ENCODE data around the gene ALOXE3.

The ALOXE3 gene

DNA sequence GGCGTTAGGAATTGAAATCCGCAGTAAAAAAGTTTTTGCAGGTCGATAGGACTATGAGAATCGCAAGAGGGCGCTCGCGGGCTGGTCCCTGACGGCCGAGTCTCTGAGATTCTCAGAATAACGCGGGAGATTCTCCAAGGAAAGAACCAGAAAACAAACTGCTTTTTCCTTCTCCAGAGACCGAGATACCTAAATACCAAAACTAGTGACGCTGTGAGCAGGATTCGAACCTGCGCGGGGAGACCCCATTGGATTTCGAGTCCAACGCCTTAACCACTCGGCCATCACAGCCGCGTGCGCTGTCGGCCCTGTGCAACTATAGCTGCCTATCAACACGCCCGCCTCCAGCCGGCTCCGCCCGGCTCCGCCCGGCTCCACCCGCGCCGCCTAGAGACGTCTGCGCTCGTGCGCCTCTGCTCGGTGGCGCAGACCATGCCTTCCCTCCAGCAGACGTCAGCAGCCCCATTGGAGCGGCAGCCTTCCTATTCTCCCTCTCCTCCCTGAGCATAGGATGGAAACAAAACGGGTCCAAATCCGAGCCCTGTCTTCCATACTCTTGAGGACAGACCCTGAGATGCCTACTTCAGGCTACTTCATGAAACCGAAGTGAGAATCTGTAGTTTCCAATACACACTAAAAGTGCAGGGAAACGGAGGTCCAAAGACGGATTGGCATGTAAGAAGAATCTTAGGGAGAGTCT is 20.5 kb upstream of the ALOXE3 start:
- Mint-ChIP-seq H3K27me3 (no peaks in the 10 kb centered on the region), H3K4me3 (no peak overlapping the region), H3K4me1 (no peaks in the 10 kb centered on the region), H3K9me3 (no peaks in the 10 kb centered on the region), H3K36me3 (no peaks in the 10 kb centered on the region), H3K27ac (no peak overlapping the region)

DNA sequence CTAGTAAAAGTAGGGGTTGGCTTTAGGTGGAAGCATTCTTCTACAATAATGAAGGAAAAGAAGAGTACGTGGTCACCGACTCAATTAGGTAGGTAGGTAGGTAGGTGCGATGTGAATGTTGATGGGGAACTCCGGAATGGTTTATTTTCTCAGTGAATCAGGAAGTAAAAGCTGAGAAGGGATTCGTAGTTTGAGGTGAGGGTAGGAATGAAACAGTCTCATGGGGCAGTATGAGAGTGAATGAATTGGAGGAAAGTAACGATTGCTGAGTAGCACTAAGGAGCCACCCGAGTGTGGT is 20.0 kb upstream of the ALOXE3 start:
- Mint-ChIP-seq H3K9me3 (no peaks in the 10 kb centered on the region), H3K27ac (no peak overlapping the region), H3K27me3 (no peaks in the 10 kb centered on the region), H3K36me3 (no peaks in the 10 kb centered on the region), H3K4me3 (no peak overlapping the region), H3K4me1 (no peaks in the 10 kb centered on the region)

DNA sequence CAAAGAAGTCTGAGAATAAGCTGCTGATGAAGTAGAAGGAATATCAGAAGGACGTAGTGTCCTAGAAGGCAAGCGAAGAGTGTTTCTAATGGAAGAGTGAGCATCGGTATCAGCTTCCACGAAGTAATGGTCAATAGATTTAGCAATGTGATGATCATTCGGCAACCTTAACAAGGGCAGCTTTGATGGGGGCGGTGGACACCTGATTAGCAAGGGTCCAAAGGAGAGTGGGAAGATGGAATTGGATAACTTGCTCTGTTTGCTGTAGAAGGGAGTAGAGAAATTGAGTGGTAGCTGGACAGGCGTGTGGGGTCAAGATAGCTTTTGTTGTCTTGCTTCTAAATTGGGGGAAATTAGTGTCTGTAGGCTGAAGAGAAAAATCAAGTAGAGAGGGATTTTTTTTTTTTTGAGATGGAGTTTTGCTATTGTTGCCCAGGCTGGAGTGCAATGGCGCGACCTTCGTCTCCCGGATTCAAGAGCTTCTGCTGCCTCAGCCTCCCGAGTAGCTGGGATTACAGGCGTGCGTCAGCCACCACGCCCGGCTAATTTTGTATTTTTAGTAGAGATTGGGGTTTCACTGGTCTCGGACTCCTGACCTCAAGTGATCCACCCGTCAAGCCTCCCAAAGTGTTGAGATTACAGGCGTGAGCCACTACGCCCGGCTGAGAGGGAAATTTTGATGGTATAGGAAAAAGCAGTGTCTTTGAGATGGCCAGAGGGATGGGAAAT is 19.5 kb upstream of the ALOXE3 start:
- no peaks in the 10 kb centered on the region for H3K27me3 Mint-ChIP-seq
- no peak overlapping the region for H3K27ac Mint-ChIP-seq
- H3K4me3 Mint-ChIP-seq, result no peak overlapping the region
- no peaks in the 10 kb centered on the region for H3K36me3 Mint-ChIP-seq
- H3K9me3 Mint-ChIP-seq, result no peaks in the 10 kb centered on the region
- H3K4me1 Mint-ChIP-seq, result no peaks in the 10 kb centered on the region

DNA sequence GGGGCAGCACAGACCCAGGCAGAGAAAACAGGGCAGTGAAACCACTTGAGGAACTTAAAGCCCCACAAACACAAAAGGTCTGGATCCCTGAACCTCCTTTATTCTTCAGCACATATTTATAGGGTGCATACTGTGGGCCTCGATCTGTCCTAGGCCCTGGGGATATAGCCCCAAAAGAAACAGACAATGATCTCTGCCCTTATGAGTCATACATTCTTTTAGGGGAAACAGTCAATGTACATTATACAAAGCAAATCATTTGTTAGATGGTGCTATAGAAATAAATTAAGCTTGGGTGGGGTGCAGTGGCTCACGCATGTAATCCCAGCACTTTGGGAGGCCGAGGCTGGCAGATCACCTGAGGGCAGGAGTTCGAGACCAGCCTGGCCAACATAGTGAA is 15.6 kb upstream of the ALOXE3 start:
- no peak overlapping the region for H3K27ac Mint-ChIP-seq
- no peaks in the 10 kb centered on the region for H3K36me3 Mint-ChIP-seq
- no peak overlapping the region for H3K4me3 Mint-ChIP-seq

DNA sequence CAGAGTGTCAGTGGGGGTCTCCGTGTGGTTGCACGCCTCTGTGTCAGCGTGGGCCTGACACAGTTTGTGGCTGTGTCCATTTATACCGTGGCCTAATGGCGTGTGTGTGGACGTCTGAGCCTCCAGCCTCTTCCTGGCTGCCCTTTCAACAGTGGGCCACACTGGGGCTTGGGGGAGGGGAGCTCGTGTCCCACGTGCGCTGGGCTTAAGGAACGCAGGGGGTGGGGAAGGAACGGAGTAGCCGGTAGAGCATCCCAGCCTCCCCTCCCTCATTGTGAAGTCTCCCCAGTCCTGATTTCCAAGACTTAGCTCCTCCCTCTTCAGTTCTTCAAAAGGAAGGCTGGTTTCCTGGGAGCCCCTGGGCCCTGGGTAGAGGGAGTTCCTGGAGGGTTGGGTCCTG is 15.1 kb upstream of the ALOXE3 start:
- Mint-ChIP-seq H3K36me3 (no peaks in the 10 kb centered on the region), H3K27me3 (no peaks in the 10 kb centered on the region), H3K27ac (no peak overlapping the region), H3K4me3 (no peak overlapping the region), H3K4me1 (no peaks in the 10 kb centered on the region), H3K9me3 (no peaks in the 10 kb centered on the region)

More for the DNA sequence above, 15.6 kb upstream of the ALOXE3 start:
- H3K27me3 Mint-ChIP-seq, result no peaks in the 10 kb centered on the region
- no peaks in the 10 kb centered on the region for H3K9me3 Mint-ChIP-seq
- no peaks in the 10 kb centered on the region for H3K4me1 Mint-ChIP-seq

DNA sequence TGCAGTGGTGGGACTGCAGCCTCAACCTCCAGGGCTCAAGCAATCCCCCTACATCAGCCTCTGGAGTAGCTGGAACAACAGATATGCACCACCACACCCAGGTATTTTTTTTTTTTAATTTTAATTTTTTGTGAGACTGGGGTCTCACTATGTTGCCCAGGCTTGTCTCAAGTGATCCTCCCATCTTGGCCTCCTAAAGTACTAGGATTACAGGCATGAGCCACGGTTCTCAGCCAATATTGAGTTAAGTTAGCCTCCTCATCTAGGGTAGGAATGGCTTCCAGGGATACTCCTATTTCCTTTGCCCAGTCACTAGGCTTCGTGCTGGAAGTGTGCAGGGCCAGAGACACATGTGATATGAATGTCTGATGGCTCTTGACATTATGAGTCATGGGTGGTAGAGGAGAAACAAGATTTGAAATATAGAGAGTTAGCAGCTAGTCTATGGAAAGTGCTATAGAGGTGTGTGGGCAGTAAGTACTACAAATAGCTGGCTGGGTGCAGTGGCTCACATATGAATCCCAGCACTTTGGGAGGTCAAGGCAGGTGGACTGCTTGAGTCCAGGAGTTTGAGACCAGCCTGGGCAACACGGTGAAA is 13.6 kb upstream of the ALOXE3 start:
- Mint-ChIP-seq H3K27me3 (no peaks in the 10 kb centered on the region), H3K9me3 (no peaks in the 10 kb centered on the region), H3K4me3 (no peak overlapping the region), H3K27ac (peak overlapping the region; percentile 62), H3K36me3 (no peaks in the 10 kb centered on the region), H3K4me1 (peaks cover 5% of the 10 kb centered on the region)

DNA sequence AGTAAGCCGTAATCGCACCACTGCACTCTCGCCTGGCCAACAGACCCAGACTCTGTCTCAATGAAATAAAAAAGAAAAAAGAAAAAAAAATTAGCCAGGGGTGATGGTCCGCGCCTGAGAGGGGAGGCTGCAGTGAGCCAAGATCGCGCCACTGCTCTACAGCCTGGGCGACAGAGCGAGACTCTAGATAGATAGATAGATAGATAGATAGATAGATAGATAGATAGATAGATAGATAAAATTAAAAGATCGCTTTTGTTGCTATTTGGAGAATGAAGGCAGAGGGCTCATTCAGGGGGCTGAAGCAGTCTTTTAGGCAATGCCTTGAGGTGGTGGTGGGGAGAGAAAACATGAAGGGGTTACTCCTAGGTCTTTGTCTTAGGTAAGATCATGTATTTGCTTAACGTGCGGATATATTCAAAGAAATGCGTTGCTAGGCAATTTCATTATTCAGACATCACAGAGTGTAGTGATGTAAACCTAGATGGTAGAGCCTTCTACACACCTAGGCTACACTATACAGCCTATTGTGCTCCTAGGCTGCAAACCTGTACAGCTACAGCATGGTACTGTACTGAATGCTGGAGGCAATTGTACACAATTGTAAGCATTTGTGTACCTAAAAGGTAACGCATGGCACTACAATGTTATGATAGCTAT is 9.9 kb upstream of the ALOXE3 start:
- Mint-ChIP-seq H3K4me3 (no peak overlapping the region), H3K9me3 (no peaks in the 10 kb centered on the region), H3K4me1 (peaks cover 37% of the 10 kb centered on the region), H3K27me3 (peaks cover 8% of the 10 kb centered on the region), H3K36me3 (peaks cover 1% of the 10 kb centered on the region), H3K27ac (no peak overlapping the region)

DNA sequence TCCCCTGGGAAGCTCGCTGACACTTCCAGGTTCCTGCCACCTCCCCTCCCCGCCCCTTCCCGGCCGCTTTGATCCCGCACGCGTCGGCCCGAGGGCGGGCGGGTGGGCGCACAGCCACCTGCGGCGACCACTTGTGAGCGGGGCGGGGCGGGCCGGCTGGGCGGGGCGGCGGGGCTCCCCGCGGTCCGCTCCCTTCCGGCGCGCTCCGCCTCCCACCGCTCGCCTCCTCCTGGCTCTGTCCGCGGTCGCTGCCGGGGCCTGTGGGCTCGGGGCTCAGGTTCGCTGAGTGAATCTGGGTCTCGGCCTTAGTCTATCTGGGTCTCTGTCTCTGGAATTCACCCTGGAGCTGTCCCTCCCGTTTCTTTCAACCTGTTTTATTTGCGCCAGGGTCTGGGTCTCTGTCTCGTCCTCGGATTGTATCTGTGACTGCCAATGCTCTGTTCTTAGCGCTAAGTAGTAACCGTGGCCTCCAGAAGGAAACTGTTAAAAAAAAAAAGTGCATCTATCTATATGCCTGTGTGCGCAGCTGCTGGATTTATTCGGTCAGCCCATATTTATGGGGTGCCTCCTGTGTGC is 8.3 kb upstream of the ALOXE3 start:
- H3K27ac Mint-ChIP-seq, result peak overlapping the region; percentile 100
- no peaks in the 10 kb centered on the region for H3K9me3 Mint-ChIP-seq
- H3K4me1 Mint-ChIP-seq, result peaks cover 45% of the 10 kb centered on the region
- peak overlapping the region; percentile 94 for H3K4me3 Mint-ChIP-seq
- peaks cover 1% of the 10 kb centered on the region for H3K36me3 Mint-ChIP-seq
- peaks cover 9% of the 10 kb centered on the region for H3K27me3 Mint-ChIP-seq

DNA sequence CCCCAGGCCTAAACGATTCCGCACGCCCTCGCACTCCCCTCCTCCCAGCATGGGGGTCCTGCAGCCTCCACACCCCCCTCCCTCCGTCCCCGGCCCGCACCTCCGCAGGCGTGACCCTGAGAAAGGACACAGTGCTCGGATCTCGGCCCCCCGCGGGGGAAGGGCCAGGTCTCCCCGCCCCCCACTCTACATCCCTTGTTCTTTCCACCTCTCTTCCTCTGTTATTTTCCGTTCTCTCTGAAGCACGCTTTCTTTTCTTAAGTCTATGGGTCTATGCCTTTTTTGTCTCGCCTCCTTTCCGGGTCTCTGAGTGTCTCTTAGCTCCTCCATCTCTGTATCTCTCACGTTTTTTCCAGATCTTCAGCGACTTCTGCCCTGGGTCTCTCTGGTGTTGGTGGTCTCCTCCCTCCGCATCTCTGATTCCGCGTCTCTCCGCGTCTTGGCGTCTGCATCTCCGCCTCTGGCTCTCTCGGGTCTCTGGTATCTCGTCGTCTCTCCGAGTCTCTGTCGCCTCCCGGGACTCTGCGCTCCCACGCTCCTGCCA is 7.7 kb upstream of the ALOXE3 start:
- Mint-ChIP-seq H3K27ac (peak overlapping the region; percentile 100), H3K27me3 (peaks cover 9% of the 10 kb centered on the region), H3K36me3 (peaks cover 1% of the 10 kb centered on the region), H3K4me3 (peak overlapping the region; percentile 93), H3K9me3 (no peaks in the 10 kb centered on the region), H3K4me1 (peaks cover 47% of the 10 kb centered on the region)

DNA sequence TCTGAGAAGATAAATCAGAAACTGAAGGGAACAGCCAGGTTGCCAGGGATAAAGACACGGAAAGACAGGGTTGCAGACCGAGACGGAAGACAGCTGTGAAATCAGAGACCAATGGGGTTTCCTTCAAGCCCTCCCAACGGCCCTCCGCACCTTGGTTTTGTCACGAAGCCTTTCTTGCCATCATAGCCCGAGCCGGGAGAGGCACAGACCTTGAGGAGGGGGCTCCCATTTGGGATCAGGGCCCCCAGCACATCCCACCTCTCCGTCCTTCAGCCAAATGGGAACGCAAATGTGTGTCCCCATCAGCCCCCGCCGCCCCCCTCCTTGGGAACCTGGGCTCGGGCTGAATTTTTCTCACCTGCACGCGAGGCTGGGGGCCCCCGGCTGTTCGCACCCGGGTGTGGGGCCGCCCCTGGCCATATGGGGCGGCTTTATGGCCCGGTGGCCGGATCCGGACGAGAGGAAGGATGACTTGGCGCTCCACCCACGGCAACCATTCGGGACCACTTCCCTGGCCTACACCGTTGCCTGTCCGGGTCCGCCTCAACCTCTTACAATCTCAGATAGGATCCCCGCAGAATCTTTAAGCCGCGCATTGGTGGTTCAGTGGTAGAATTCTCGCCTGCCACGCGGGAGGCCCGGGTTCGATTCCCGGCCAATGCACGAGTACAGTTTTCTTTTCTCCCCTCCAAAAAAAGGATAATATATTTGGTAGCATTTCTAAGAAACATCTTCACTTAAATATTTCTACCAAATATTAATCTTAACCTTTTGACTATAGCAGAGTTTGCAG is 7.0 kb upstream of the ALOXE3 start:
- Mint-ChIP-seq H3K36me3 (peaks cover 1% of the 10 kb centered on the region), H3K27ac (peak overlapping the region; percentile 100), H3K4me1 (peaks cover 54% of the 10 kb centered on the region), H3K9me3 (no peaks in the 10 kb centered on the region), H3K4me3 (peak overlapping the region; percentile 93), H3K27me3 (peaks cover 12% of the 10 kb centered on the region)

DNA sequence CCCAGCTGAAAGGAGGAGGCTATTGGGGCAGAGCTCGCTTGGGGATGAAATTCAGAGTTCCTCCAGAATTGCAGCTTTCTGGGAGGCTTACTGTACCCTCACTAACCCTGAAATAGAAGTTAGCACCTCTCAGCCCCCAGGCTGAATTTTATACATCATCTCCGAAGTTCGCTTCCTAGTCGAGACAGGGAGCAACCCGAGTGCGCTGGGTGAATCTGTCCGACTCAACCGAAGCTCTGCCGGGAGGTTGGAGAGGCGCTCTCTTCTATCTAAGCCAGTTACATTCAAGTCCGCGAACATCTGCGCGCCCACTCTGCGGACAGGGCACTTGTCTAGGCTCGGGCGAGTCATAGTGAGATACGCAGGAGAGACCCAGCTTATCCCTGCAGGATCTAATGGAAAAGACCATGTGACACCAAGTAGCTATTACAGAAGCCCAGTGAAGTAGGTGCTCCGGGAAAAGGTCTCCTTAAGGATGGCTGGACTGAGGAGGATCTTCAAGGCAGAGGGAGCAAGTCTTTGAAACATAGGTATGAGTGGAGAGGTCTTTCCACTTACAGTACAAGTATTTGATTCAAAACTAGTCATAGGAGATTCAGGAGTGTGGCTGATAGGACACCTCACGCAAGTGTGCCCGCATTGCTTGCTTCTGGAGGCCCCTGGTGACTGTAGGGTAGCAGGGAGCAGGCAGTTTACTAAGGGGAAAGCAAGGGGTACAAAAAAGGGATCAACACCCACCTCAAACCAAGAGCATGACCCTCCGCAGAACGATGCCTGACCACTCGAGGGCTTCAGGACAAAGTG is 6.2 kb upstream of the ALOXE3 start:
- H3K36me3 Mint-ChIP-seq, result peaks cover 3% of the 10 kb centered on the region
- H3K4me3 Mint-ChIP-seq, result peak overlapping the region; percentile 93

DNA sequence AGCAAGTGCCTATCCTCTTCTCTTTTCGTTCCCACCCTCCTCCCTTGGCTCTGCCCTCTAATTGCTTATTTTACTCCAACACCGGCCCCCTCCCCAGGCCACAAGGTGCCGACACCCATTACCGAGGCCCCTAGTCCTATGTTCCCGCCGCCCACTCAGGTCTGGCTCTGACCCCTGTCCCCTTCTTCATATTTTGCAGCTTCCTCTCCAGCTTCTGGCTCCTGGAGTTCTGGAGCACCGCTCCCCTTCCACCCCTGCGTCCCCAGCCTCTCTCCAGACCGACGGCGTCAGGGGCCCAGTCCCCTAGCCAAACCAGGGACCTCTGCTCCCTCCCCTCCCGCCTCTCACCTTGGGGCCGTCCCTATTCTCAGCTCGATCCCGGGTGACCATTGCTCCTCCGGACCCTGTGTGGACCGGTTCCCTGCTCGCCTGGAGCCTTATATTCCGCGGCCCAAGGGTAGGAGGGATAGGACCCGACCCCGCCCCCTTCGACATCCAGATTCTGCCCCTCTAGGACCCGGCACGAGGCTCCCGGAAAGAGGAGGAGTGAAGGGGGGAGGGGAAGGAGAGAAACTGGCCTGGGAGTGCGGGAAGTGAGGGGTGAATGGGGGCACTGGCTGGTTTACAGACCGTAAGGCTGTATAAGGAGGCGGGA is 5.5 kb upstream of the ALOXE3 start, which contains the start of gene HES7:
HES7 (minus strand) TSS at position 412 of the 655 bp plus-strand sequence; CDS start at position 390, 22 bp downstream.
- H3K27me3 Mint-ChIP-seq, result peaks cover 17% of the 10 kb centered on the region
- H3K4me1 Mint-ChIP-seq, result peaks cover 66% of the 10 kb centered on the region
- H3K27ac Mint-ChIP-seq, result peak within 1 kb of the TSS; percentile 100
- H3K9me3 Mint-ChIP-seq, result no peaks in the 10 kb centered on the region
- peak within 1 kb of the TSS; percentile 93 for H3K4me3 Mint-ChIP-seq
- H3K36me3 Mint-ChIP-seq, result peaks cover 3% of the 10 kb centered on the region

More for the DNA sequence above, 6.2 kb upstream of the ALOXE3 start:
- H3K27ac Mint-ChIP-seq, result peak overlapping the region; percentile 100
- peaks cover 62% of the 10 kb centered on the region for H3K4me1 Mint-ChIP-seq
- H3K9me3 Mint-ChIP-seq, result no peaks in the 10 kb centered on the region
- peaks cover 15% of the 10 kb centered on the region for H3K27me3 Mint-ChIP-seq

DNA sequence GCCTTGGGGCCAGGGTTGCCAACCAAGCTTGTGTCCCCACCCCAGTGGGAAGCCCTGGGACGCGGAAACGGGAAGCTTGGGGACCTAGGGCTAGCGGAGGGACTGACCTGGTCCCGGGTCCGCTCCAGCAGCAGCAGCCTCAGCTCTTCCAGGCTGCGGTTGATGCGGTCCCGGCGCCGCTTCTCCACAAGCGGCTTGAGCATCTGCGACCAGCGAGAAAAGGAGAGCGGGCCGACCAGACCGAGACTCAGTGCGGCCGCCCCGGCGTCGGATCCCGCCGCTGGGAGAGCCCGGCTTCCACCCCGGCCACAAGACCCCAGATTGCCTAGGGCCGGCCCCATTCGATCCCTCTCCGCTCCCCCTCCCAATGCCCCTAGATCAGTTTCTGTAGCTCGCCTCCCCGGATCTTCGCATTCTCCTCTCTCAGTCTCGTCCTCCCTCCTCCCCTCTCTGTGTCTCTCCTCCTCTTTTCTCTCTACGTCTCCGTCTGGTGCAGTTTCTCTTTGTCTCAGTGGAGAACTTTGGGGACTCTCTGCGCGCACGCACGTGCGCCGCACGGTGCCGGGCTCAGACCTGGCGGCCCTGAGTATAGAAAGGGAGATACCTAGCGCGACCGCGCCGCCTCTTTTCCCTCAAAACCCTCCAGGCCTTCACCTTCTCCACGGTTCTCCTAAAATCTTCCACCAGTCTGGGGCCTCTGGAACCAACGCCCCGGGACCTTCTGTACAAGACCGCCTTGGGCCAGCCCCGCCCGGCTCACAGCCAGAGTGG is 4.8 kb upstream of the ALOXE3 start:
- Mint-ChIP-seq H3K27ac (peak overlapping the region; percentile 85), H3K36me3 (peaks cover 3% of the 10 kb centered on the region), H3K4me1 (peaks cover 73% of the 10 kb centered on the region), H3K9me3 (no peaks in the 10 kb centered on the region), H3K4me3 (peak overlapping the region; percentile 93), H3K27me3 (peaks cover 17% of the 10 kb centered on the region)
